T-helper 1 cell treated with Interleukin-12 subunit alpha and Interleukin-12 subunit beta and Interleukin-4 antibody, amounts not matched to agents 30 μg/mL and 1 μg/mL, for 36 hours (primary cell): ENCODE results near the gene FANCD2.
"Not testable (repeated sequence)": the region's sequence is repeated elsewhere in the genome, so short reads cannot be mapped to it uniquely, and the experiment has no call there.

ENCODE experiments used
- H3K27ac Mint-ChIP-seq: one replicate; pipeline ENCODE4 v1.8.0; 2021; ENCODE audit warnings: mild to moderate bottlenecking, mixed read lengths
- H3K27me3 Mint-ChIP-seq: one replicate; pipeline ENCODE4 v1.8.0; 2021; ENCODE audit warnings: low read depth, mixed read lengths
- H3K36me3 Mint-ChIP-seq: one replicate; pipeline ENCODE4 v1.8.0; 2021; ENCODE audit warnings: low read depth, mixed read lengths
- H3K4me1 Mint-ChIP-seq: one replicate; pipeline ENCODE4 v1.8.0; 2021; ENCODE audit warnings: low read depth, mixed read lengths
- H3K4me3 Mint-ChIP-seq: one replicate; pipeline ENCODE4 v1.8.0; 2021; ENCODE audit warnings: mild to moderate bottlenecking, moderate library complexity, mixed read lengths
- H3K9me3 Mint-ChIP-seq: one replicate; pipeline ENCODE4 v1.8.0; 2021; ENCODE audit warnings: mixed read lengths

Gene FANCD2

DNA sequence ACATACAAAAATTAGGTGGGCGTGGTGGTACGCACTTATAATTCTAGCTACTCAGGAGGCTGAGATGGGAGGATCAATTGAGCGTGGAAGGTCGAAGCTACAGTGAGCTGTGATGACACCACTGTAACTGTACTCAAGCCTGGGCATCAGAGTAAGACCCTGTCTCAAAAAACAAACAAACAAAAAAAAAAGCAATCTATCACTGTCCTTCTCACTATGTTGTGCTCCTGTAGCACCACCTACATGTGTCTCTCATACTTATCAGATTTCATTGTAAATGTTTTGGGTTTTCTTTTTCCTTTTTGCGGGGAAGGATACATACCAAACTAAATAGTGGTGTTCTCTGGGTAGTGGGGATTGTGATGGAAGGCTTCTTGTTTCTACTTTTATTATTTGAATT lies 14.8 kb downstream of the FANCD2 start:
- no peaks in the 10 kb centered on the region for H3K4me1 Mint-ChIP-seq
- no peak overlapping the region for H3K4me3 Mint-ChIP-seq
- no peak overlapping the region for H3K27ac Mint-ChIP-seq
- no peaks in the 10 kb centered on the region for H3K27me3 Mint-ChIP-seq
- H3K36me3 Mint-ChIP-seq = peaks cover 25% of the 10 kb centered on the region
- no peaks in the 10 kb centered on the region for H3K9me3 Mint-ChIP-seq

DNA sequence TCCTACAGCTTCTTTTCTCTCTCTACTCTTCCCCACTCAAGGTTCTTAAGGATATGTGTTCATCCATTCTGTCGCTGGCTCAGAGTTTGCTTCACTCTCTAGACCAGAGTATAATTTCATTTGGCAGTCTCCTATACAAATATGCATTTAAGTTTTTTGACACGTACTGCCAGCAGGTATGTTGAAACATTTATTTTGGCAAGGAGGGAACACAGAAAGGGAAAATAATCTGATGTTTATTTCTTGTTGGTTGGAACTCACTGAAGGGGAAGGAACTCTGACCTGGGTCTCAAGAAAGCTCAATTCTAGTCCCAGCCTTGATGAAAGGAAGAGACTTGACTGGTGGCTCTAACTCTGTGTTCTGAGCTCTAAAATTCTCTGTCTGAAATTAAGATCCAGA lies 21.6 kb downstream of the FANCD2 start:
- no peak overlapping the region for H3K4me3 Mint-ChIP-seq
- H3K27me3 Mint-ChIP-seq = no peaks in the 10 kb centered on the region
- H3K9me3 Mint-ChIP-seq = no peaks in the 10 kb centered on the region
- peaks cover 3% of the 10 kb centered on the region for H3K4me1 Mint-ChIP-seq
- no peak overlapping the region for H3K27ac Mint-ChIP-seq
- peaks cover 26% of the 10 kb centered on the region for H3K36me3 Mint-ChIP-seq

- not testable (repeated sequence) for H3K4me3 Mint-ChIP-seq, H3K27me3 Mint-ChIP-seq, H3K4me1 Mint-ChIP-seq, H3K27ac Mint-ChIP-seq, H3K9me3 Mint-ChIP-seq
- peaks cover 29% of the 10 kb centered on the region for H3K36me3 Mint-ChIP-seq
These were observed 26.8 kb downstream of the FANCD2 start for GRCh38 chr3:10053054-10053453.

GRCh38 chr3:10055097-10055496 lies 28.9 kb downstream of the FANCD2 start:
- Mint-ChIP-seq H3K4me3 (no peak overlapping the region), H3K27ac (no peak overlapping the region), H3K4me1 (peaks cover 3% of the 10 kb centered on the region), H3K36me3 (peaks cover 25% of the 10 kb centered on the region), H3K27me3 (no peaks in the 10 kb centered on the region), H3K9me3 (no peaks in the 10 kb centered on the region)

- H3K36me3 Mint-ChIP-seq = peaks cover 32% of the 10 kb centered on the region
- not testable (repeated sequence) for H3K4me1 Mint-ChIP-seq, H3K9me3 Mint-ChIP-seq, H3K27ac Mint-ChIP-seq, H3K27me3 Mint-ChIP-seq, H3K4me3 Mint-ChIP-seq
These were observed 43.8 kb downstream of the FANCD2 start for GRCh38 chr3:10070077-10070476.

DNA sequence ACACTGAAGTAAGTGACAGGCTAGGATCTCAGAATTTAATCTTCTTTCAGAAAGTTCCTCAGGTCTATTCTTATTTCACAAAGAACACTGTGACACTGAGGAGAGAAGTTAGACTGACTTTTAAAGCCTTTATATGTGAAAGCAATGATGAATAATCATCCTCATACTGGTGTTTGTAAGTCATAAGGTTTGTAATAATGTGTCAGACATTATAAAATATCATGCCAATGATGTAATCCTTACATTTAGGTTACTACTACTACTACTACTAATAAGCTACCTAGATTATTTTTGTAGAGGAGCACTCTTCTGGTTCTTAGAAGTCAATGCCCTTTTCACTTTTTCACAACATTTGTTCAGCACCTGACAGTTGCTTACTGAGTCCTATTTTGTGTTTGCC lies 48.4 kb downstream of the FANCD2 start:
- Mint-ChIP-seq H3K4me1 (no peaks in the 10 kb centered on the region), H3K27ac (no peak overlapping the region), H3K4me3 (no peak overlapping the region), H3K9me3 (no peaks in the 10 kb centered on the region), H3K27me3 (no peaks in the 10 kb centered on the region), H3K36me3 (peaks cover 16% of the 10 kb centered on the region)

GRCh38 chr3:10081871-10082270 lies 55.6 kb downstream of the FANCD2 start:
- Mint-ChIP-seq H3K27ac (no peak overlapping the region), H3K4me3 (no peak overlapping the region), H3K27me3 (no peaks in the 10 kb centered on the region), H3K9me3 (no peaks in the 10 kb centered on the region), H3K36me3 (peaks cover 14% of the 10 kb centered on the region), H3K4me1 (no peaks in the 10 kb centered on the region)

GRCh38 chr3:10085738-10086137 lies 59.5 kb downstream of the FANCD2 start:
- Mint-ChIP-seq H3K4me1 (no peaks in the 10 kb centered on the region), H3K27ac (no peak overlapping the region), H3K36me3 (peaks cover 22% of the 10 kb centered on the region), H3K27me3 (no peaks in the 10 kb centered on the region), H3K4me3 (no peak overlapping the region), H3K9me3 (no peaks in the 10 kb centered on the region)

DNA sequence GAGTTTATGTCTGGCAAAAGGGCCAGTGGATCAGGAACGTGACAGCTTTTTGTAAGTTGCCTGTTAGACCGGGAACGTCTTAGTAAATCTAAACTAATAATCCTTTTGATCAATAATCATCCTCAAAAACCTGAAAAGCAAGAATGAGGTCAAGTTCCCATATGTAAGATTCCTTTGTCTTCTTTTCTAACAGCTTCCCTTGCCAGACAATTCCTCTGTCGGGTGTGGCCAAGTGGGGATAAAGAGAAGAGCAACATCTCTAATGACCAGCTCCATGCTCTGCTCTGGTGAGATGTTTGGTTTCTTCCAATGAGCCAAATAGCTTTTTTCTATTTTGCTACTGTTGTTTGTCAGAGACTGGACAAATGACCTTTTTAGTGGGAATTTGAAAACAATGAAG lies 62.0 kb downstream of the FANCD2 start:
- Mint-ChIP-seq H3K27ac (no peak overlapping the region), H3K27me3 (no peaks in the 10 kb centered on the region), H3K36me3 (peaks cover 21% of the 10 kb centered on the region), H3K9me3 (no peaks in the 10 kb centered on the region), H3K4me1 (no peaks in the 10 kb centered on the region), H3K4me3 (no peak overlapping the region)

DNA sequence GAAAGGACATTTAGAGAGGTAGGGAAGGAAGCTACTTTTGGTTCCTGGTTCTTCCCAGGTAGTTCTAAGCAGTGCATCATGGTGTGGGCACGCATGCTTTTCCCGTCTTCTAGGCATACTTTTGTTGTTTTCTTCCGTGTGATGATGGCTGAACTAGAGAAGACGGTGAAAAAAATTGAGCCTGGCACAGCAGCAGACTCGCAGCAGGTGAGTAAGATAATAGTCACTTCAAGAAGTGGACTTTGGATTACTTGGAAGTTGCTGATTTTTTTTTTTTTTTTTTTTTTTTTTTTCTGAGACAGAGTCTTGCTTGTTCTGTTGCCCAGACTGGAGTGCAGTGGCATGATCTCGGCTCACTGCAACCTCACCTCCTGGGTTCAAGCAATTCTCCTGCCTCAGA lies 63.9 kb downstream of the FANCD2 start:
- no peak overlapping the region for H3K27ac Mint-ChIP-seq
- H3K27me3 Mint-ChIP-seq = no peaks in the 10 kb centered on the region
- H3K36me3 Mint-ChIP-seq = peaks cover 24% of the 10 kb centered on the region
- no peak overlapping the region for H3K4me3 Mint-ChIP-seq
- no peaks in the 10 kb centered on the region for H3K9me3 Mint-ChIP-seq
- H3K4me1 Mint-ChIP-seq = no peaks in the 10 kb centered on the region

- peaks cover 24% of the 10 kb centered on the region for H3K36me3 Mint-ChIP-seq
- not testable (repeated sequence) for H3K27ac Mint-ChIP-seq, H3K27me3 Mint-ChIP-seq, H3K4me3 Mint-ChIP-seq, H3K9me3 Mint-ChIP-seq, H3K4me1 Mint-ChIP-seq
These were observed 64.5 kb downstream of the FANCD2 start for GRCh38 chr3:10090774-10091173.

GRCh38 chr3:10091387-10091786 lies 65.2 kb downstream of the FANCD2 start:
- not testable (repeated sequence) for H3K27me3 Mint-ChIP-seq, H3K9me3 Mint-ChIP-seq, H3K4me3 Mint-ChIP-seq, H3K4me1 Mint-ChIP-seq, H3K27ac Mint-ChIP-seq
- H3K36me3 Mint-ChIP-seq = peaks cover 24% of the 10 kb centered on the region

DNA sequence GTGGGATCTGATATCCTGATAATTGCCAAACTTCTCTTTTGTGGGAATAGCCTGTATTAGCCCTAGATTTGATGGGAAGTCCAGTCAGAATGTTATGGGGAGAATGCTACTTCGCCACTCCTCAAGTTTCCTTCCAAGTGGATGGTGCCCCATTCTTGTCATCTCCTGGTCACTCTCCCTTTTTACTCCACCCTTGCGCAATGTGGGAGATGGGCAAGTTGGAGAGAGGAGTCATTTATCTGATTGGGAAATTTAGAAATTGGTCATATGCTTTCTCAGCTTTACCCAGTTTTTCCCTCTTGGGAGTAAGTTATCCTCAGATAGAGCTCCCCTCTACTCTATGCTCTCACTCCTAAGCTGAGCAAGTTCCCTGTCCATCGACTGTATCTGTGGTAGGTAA lies 67.4 kb downstream of the FANCD2 start:
- Mint-ChIP-seq H3K36me3 (peaks cover 23% of the 10 kb centered on the region), H3K4me3 (no peak overlapping the region), H3K27ac (no peak overlapping the region), H3K4me1 (no peaks in the 10 kb centered on the region), H3K9me3 (no peaks in the 10 kb centered on the region), H3K27me3 (no peaks in the 10 kb centered on the region)

DNA sequence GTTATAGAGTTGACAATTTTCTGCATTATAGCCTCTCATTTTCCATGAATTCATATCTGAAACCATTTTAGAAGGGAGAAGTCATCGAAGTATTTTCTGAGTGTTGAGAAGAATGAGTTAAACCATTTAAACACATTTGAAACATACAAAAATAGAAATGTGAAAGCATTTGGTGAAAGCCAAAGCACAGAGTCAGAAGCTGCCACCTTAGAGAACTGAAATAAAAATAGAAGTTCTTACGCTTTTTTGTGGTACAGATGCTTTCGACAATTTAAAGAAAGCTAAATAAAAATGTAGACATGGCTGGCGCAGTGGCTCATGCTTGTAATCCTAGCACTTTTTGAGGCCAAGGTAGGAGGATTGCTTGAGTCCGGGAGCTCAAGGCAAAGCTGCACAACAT lies 72.8 kb downstream of the FANCD2 start:
- Mint-ChIP-seq H3K9me3 (no peaks in the 10 kb centered on the region), H3K27me3 (no peaks in the 10 kb centered on the region), H3K36me3 (peaks cover 18% of the 10 kb centered on the region), H3K4me3 (no peak overlapping the region), H3K4me1 (no peaks in the 10 kb centered on the region), H3K27ac (no peak overlapping the region)

DNA sequence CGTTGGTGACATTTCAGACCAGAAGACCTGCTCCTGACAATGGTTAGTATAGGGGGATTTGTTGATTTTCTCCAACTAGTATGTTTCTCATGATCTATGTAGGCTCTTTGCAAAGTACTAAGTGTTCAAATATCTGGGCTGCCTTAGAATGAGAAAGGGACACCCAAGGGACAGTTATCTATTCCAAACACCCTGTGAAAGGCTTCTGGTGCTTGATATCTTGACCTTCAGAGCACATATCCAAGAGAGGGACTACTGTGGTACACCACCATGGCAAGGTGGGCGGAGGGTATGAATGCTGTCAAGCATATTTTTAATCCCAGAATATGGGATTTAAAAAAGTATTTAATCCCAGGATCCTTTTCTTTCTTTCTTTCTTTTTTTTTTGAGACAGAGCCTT lies 80.7 kb downstream of the FANCD2 start:
- H3K27ac Mint-ChIP-seq = no peak overlapping the region
- no peaks in the 10 kb centered on the region for H3K9me3 Mint-ChIP-seq
- peaks cover 2% of the 10 kb centered on the region for H3K4me1 Mint-ChIP-seq
- H3K36me3 Mint-ChIP-seq = peaks cover 4% of the 10 kb centered on the region
- H3K4me3 Mint-ChIP-seq = no peak overlapping the region
- H3K27me3 Mint-ChIP-seq = no peaks in the 10 kb centered on the region

DNA sequence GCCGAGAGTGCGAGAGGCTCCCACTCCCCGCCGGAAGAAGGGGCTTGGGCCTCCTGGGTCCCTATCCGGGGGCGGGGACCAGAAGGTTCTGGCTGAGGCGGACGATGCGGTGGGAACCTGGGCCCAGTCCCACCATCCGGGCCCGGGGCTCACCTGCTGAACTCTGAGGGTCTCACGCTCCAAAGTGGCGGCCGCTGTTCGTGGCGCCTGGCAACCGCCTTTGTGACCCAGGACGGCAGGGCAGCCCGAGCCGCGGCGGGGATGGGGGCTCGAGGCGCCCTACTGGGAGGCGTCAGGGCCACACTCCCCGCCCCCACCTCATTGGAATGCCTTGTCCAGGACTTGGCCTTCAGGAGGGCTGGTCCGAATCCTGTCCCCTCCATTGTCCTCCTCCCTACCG lies 81.9 kb downstream of the FANCD2 start, which contains the start of gene FANCD2OS:
FANCD2OS (minus strand) TSS at position 165 of the 400 bp plus-strand sequence. CDS start 3,481 bp downstream, outside the sequence.
- no peaks in the 10 kb centered on the region for H3K27me3 Mint-ChIP-seq
- peaks cover 2% of the 10 kb centered on the region for H3K4me1 Mint-ChIP-seq
- H3K9me3 Mint-ChIP-seq = no peaks in the 10 kb centered on the region
- H3K27ac Mint-ChIP-seq = no peak within 1 kb of the TSS
- H3K36me3 Mint-ChIP-seq = peaks cover 3% of the 10 kb centered on the region
- no peak within 1 kb of the TSS for H3K4me3 Mint-ChIP-seq
